Measurements from ENCODE around the gene TUBA1B.
A peak's percentile ranks its signal among the peaks of the same experiment; 100 is the strongest.

TUBA1B gene

GRCh38 chr12:49098703-49099102, 32.5 kb downstream of the TUBA1B start:
- H3K27ac ChIP-seq (ENCODE audit: low read depth, low read length, severe bottlenecking) = no peak overlapping the region
- peaks cover 9% of the 10 kb centered on the region for H3K4me1 ChIP-seq (ENCODE audit: control insufficient read depth, insufficient read depth, low read length, poor library complexity, severe bottlenecking)
- 100% methylated on average over 2 of the region's 2 CpGs; no CpG with 5 or more reads in 1 of the 2 experiments for WGBS, 2 experiments (ENCODE audit: insufficient coverage in 2 of 2)
- no peak overlapping the region for H3K4me3 ChIP-seq (ENCODE audit: extremely low read depth, insufficient read depth, low read length, poor library complexity, severe bottlenecking)
- peaks cover 75% of the 10 kb centered on the region for H3K36me3 ChIP-seq (ENCODE audit: control insufficient read depth, insufficient read depth, low read length)
- no peaks in the 10 kb centered on the region for H3K9me3 ChIP-seq (ENCODE audit: control insufficient read depth, low read length)

GRCh38 chr12:49098035-49098451, 33.2 kb downstream of the TUBA1B start:
- Histone ChIP-seq H3K4me3 (ENCODE audit: extremely low read depth, insufficient read depth, low read length, poor library complexity, severe bottlenecking) (no peak overlapping the region), H3K4me1 (ENCODE audit: control insufficient read depth, insufficient read depth, low read length, poor library complexity, severe bottlenecking) (peaks cover 15% of the 10 kb centered on the region), H3K36me3 (ENCODE audit: control insufficient read depth, insufficient read depth, low read length) (peaks cover 69% of the 10 kb centered on the region), H3K9me3 (ENCODE audit: control insufficient read depth, low read length) (no peaks in the 10 kb centered on the region), H3K27ac (ENCODE audit: low read depth, low read length, severe bottlenecking) (no peak overlapping the region)
- WGBS, 2 experiments (ENCODE audit: insufficient coverage in 2 of 2) = 55 to 79% methylated on average over 4 of the region's 4 CpGs

- H3K4me3 ChIP-seq (ENCODE audit: extremely low read depth, insufficient read depth, low read length, poor library complexity, severe bottlenecking) = no peak overlapping the region
- H3K9me3 ChIP-seq (ENCODE audit: control insufficient read depth, low read length) = no peaks in the 10 kb centered on the region
- peaks cover 62% of the 10 kb centered on the region for H3K36me3 ChIP-seq (ENCODE audit: control insufficient read depth, insufficient read depth, low read length)
- H3K4me1 ChIP-seq (ENCODE audit: control insufficient read depth, insufficient read depth, low read length, poor library complexity, severe bottlenecking) = peaks cover 20% of the 10 kb centered on the region
- WGBS, 2 experiments (ENCODE audit: insufficient coverage in 2 of 2) = 91 to 100% methylated on average over 3 of the region's 3 CpGs
- no peak overlapping the region for H3K27ac ChIP-seq (ENCODE audit: low read depth, low read length, severe bottlenecking)
Observed at GRCh38 chr12:49097381-49097780, 33.8 kb downstream of the TUBA1B start.

GRCh38 chr12:49094975-49095365, 36.2 kb downstream of the TUBA1B start:
- Histone ChIP-seq H3K9me3 (ENCODE audit: control insufficient read depth, low read length) (no peaks in the 10 kb centered on the region), H3K36me3 (ENCODE audit: control insufficient read depth, insufficient read depth, low read length) (peaks cover 38% of the 10 kb centered on the region), H3K4me1 (ENCODE audit: control insufficient read depth, insufficient read depth, low read length, poor library complexity, severe bottlenecking) (peaks cover 25% of the 10 kb centered on the region), H3K4me3 (ENCODE audit: extremely low read depth, insufficient read depth, low read length, poor library complexity, severe bottlenecking) (no peak overlapping the region), H3K27ac (ENCODE audit: low read depth, low read length, severe bottlenecking) (no peak overlapping the region)
- 83 to 94% methylated on average over 1 to 2 of the region's 2 CpGs for WGBS, 2 experiments (ENCODE audit: insufficient coverage in 2 of 2)

- H3K36me3 ChIP-seq (ENCODE audit: control insufficient read depth, insufficient read depth, low read length) = peaks cover 33% of the 10 kb centered on the region
- H3K4me1 ChIP-seq (ENCODE audit: control insufficient read depth, insufficient read depth, low read length, poor library complexity, severe bottlenecking) = peaks cover 25% of the 10 kb centered on the region
- no peak within 1 kb of the TSS for H3K27ac ChIP-seq (ENCODE audit: low read depth, low read length, severe bottlenecking)
- H3K4me3 ChIP-seq (ENCODE audit: extremely low read depth, insufficient read depth, low read length, poor library complexity, severe bottlenecking) = no peak within 1 kb of the TSS
- 23 to 26% methylated on average over 36 to 42 of the region's 49 CpGs for WGBS, 2 experiments (ENCODE audit: insufficient coverage in 2 of 2)
- H3K9me3 ChIP-seq (ENCODE audit: control insufficient read depth, low read length) = no peaks in the 10 kb centered on the region
Observed at GRCh38 chr12:49094160-49094974, 36.8 kb downstream of the TUBA1B start, which contains the start of gene DHH. DHH (minus strand) TSS chr12:49094801; CDS start chr12:49094512, 289 bp downstream.

GRCh38 chr12:49093792-49094159, 37.4 kb downstream of the TUBA1B start:
- Histone ChIP-seq H3K9me3 (ENCODE audit: control insufficient read depth, low read length) (no peaks in the 10 kb centered on the region), H3K4me3 (ENCODE audit: extremely low read depth, insufficient read depth, low read length, poor library complexity, severe bottlenecking) (no peak overlapping the region), H3K36me3 (ENCODE audit: control insufficient read depth, insufficient read depth, low read length) (peaks cover 30% of the 10 kb centered on the region), H3K4me1 (ENCODE audit: control insufficient read depth, insufficient read depth, low read length, poor library complexity, severe bottlenecking) (peaks cover 25% of the 10 kb centered on the region), H3K27ac (ENCODE audit: low read depth, low read length, severe bottlenecking) (no peak overlapping the region)
- WGBS, 2 experiments (ENCODE audit: insufficient coverage in 2 of 2) = 13 to 27% methylated on average over 5 to 7 of the region's 9 CpGs

GRCh38 chr12:49092816-49093406, 38.3 kb downstream of the TUBA1B start:
- H3K4me3 ChIP-seq (ENCODE audit: extremely low read depth, insufficient read depth, low read length, poor library complexity, severe bottlenecking) = no peak overlapping the region
- H3K4me1 ChIP-seq (ENCODE audit: control insufficient read depth, insufficient read depth, low read length, poor library complexity, severe bottlenecking) = peaks cover 25% of the 10 kb centered on the region
- H3K36me3 ChIP-seq (ENCODE audit: control insufficient read depth, insufficient read depth, low read length) = peaks cover 24% of the 10 kb centered on the region
- 56 to 60% methylated on average over 1 to 2 of the region's 4 CpGs for WGBS, 2 experiments (ENCODE audit: insufficient coverage in 2 of 2)
- H3K9me3 ChIP-seq (ENCODE audit: control insufficient read depth, low read length) = no peaks in the 10 kb centered on the region
- H3K27ac ChIP-seq (ENCODE audit: low read depth, low read length, severe bottlenecking) = no peak overlapping the region

GRCh38 chr12:49092086-49092815, 38.9 kb downstream of the TUBA1B start:
- Histone ChIP-seq H3K4me1 (ENCODE audit: control insufficient read depth, insufficient read depth, low read length, poor library complexity, severe bottlenecking) (peaks cover 25% of the 10 kb centered on the region), H3K4me3 (ENCODE audit: extremely low read depth, insufficient read depth, low read length, poor library complexity, severe bottlenecking) (peak overlapping the region; percentile 22), H3K9me3 (ENCODE audit: control insufficient read depth, low read length) (no peaks in the 10 kb centered on the region), H3K27ac (ENCODE audit: low read depth, low read length, severe bottlenecking) (no peak overlapping the region), H3K36me3 (ENCODE audit: control insufficient read depth, insufficient read depth, low read length) (peaks cover 17% of the 10 kb centered on the region)
- 0 to 4% methylated on average over 8 to 25 of the region's 32 CpGs for WGBS, 2 experiments (ENCODE audit: insufficient coverage in 2 of 2)

GRCh38 chr12:49091836-49092085, 39.4 kb downstream of the TUBA1B start:
- peaks cover 12% of the 10 kb centered on the region for H3K36me3 ChIP-seq (ENCODE audit: control insufficient read depth, insufficient read depth, low read length)
- H3K4me3 ChIP-seq (ENCODE audit: extremely low read depth, insufficient read depth, low read length, poor library complexity, severe bottlenecking) = peak overlapping the region; percentile 22
- no peaks in the 10 kb centered on the region for H3K9me3 ChIP-seq (ENCODE audit: control insufficient read depth, low read length)
- no peak overlapping the region for H3K27ac ChIP-seq (ENCODE audit: low read depth, low read length, severe bottlenecking)
- peaks cover 25% of the 10 kb centered on the region for H3K4me1 ChIP-seq (ENCODE audit: control insufficient read depth, insufficient read depth, low read length, poor library complexity, severe bottlenecking)
- 1 to 6% methylated on average over 10 to 13 of the region's 14 CpGs for WGBS, 2 experiments (ENCODE audit: insufficient coverage in 2 of 2)

- Histone ChIP-seq H3K27ac (ENCODE audit: low read depth, low read length, severe bottlenecking) (no peak overlapping the region), H3K36me3 (ENCODE audit: control insufficient read depth, insufficient read depth, low read length) (peaks cover 7% of the 10 kb centered on the region), H3K4me1 (ENCODE audit: control insufficient read depth, insufficient read depth, low read length, poor library complexity, severe bottlenecking) (peaks cover 25% of the 10 kb centered on the region), H3K9me3 (ENCODE audit: control insufficient read depth, low read length) (no peaks in the 10 kb centered on the region), H3K4me3 (ENCODE audit: extremely low read depth, insufficient read depth, low read length, poor library complexity, severe bottlenecking) (peak overlapping the region; percentile 22)
- 51 to 57% methylated on average over 34 of the region's 41 CpGs for WGBS, 2 experiments (ENCODE audit: insufficient coverage in 2 of 2)
Observed at GRCh38 chr12:49091056-49091835, 39.9 kb downstream of the TUBA1B start.

Data from mesodermal cell (in vitro differentiated cells).